HepG2 (cell line): ENCODE measurements around the gene RNF125. TPM values are rescaled to one million over a fixed set of nuclear protein-coding genes. Genes with fewer than 3 reads are reported as not detected.

Source experiments
- AGO2 ChIP-seq: fragments of 200-400 bp; formaldehyde crosslinking; optimal IDR thresholded peaks from 2 replicates; pipeline ENCODE3; 2017; ENCODE audit warnings: mild to moderate bottlenecking, low read depth, low read length, moderate library complexity
- JUND ChIP-seq: sonication (generic); formaldehyde crosslinking; IDR thresholded peaks from 2 replicates; pipeline ENCODE4 v1.8.0; 2022; ENCODE audit warnings: mild to moderate bottlenecking, missing genetic modification reagents
- KDM2A ChIP-seq: sonication (generic); formaldehyde crosslinking; IDR thresholded peaks from 2 replicates; pipeline ENCODE4 v1.4.0; 2020; ENCODE audit warnings: low read depth, missing genetic modification reagents, borderline replicate concordance
- MAZ ChIP-seq, 2 experiments: sonication (generic) in 1 of 2; formaldehyde crosslinking in 1 of 2; IDR thresholded peaks; 2 replicates each; pipeline versions ENCODE4 v1.5.0 to v1.6.1; 2012 to 2020; ENCODE audit warnings: low read depth in 2 of 2, mild to moderate bottlenecking in 2 of 2, borderline replicate concordance in 1 of 2, improper control_type of control experiment in 1 of 2, low read length in 1 of 2, missing genetic modification reagents in 1 of 2, moderate library complexity in 1 of 2
- NCOA1 ChIP-seq: sonication (generic); formaldehyde crosslinking; IDR thresholded peaks from 2 replicates; pipeline ENCODE4 v1.9.0; 2021; ENCODE audit warnings: missing genetic modification reagents
- POLR2AphosphoS2 ChIP-seq: IDR thresholded peaks from 2 replicates; pipeline ENCODE4 v1.6.1; 2011; ENCODE audit warnings: low read depth, low read length, improper control_type of control experiment
- RCOR2 ChIP-seq: IDR thresholded peaks from 2 replicates; pipeline ENCODE4 v1.6.1; 2016; ENCODE audit warnings: missing biosample characterization, missing genetic modification reagents
- ZBTB1 ChIP-seq: sonication (generic); formaldehyde crosslinking; IDR thresholded peaks from 2 replicates; pipeline ENCODE4 v1.4.0; 2020; ENCODE audit warnings: missing genetic modification reagents, borderline replicate concordance
- ZBTB38 ChIP-seq: sonication (generic); formaldehyde crosslinking; IDR thresholded peaks from 2 replicates; pipeline ENCODE4 v1.5.1; 2020; ENCODE audit warnings: mild to moderate bottlenecking, missing genetic modification reagents
- ZNF274 ChIP-seq: sonication (generic); formaldehyde crosslinking; IDR thresholded peaks from 2 replicates; pipeline ENCODE4 v1.5.1; 2020; ENCODE audit warnings: mild to moderate bottlenecking, missing genetic modification reagents
- ZNF44 ChIP-seq: sonication (generic); formaldehyde crosslinking; IDR thresholded peaks from 2 replicates; pipeline ENCODE4 v1.5.1; 2020; ENCODE audit warnings: mild to moderate bottlenecking, missing genetic modification reagents
- ZNF564 ChIP-seq: sonication (generic); formaldehyde crosslinking; IDR thresholded peaks from 2 replicates; pipeline ENCODE4 v1.8.1; 2023; ENCODE audit warnings: mild to moderate bottlenecking, missing genetic modification reagents
- ZNF747 ChIP-seq: sonication (generic); formaldehyde crosslinking; IDR thresholded peaks from 2 replicates; pipeline ENCODE4 v1.8.1; 2023; ENCODE audit warnings: missing genetic modification reagents, mild to moderate bottlenecking, borderline replicate concordance
- polyA plus RNA-seq, 8 experiments: library from polyadenylated mRNA; depleted of rRNA in 3 of 8; stranded (reverse) in 7 of 8; unstranded in 1 of 8; fragments of >200 nt; fragmentation: Illumina TruSeq in 4 of 8; extraction: Trizol in 4 of 8; gene quantifications; 2 replicates each; pipeline versions ENCODE4 v1.2.1 to v1.2.3, GENCODE V29; 2011 to 2016; ENCODE audit warnings: low read depth in 4 of 8, missing spikeins in 1 of 8, mixed read lengths in 1 of 8; ENCODE audit not compliant: insufficient read depth in 1 of 8
- total RNA-seq, 5 experiments: library from RNA; depleted of rRNA; stranded (reverse); fragments of >200 nt; fragmentation: Illumina TruSeq; extraction: Trizol; gene quantifications; 2 replicates each; pipeline ENCODE4 v1.2.3, GENCODE V29; 2016; ENCODE audit warnings: low read depth in 1 of 5
- TF ChIP-seq, protein P1 (sequence below): sonication (generic); formaldehyde crosslinking; IDR thresholded peaks from 2 replicates; pipeline ENCODE4 v1.4.0; 2020; ENCODE audit warnings: missing genetic modification reagents
- TF ChIP-seq, protein P2 (sequence below): sonication (generic); formaldehyde crosslinking; conservative IDR thresholded peaks from 2 replicates; pipeline ENCODE4 v1.4.0; 2020; ENCODE audit warnings: missing genetic modification reagents
- TF ChIP-seq, protein P3 (sequence below): sonication (generic); formaldehyde crosslinking; IDR thresholded peaks from 2 replicates; pipeline ENCODE4 v1.4.0; 2020; ENCODE audit warnings: mild to moderate bottlenecking, missing genetic modification reagents
- TF ChIP-seq, protein P4 (sequence below): IDR thresholded peaks from 2 replicates; pipeline ENCODE4 v1.6.1; 2012; ENCODE audit warnings: low read length, improper control_type of control experiment

Gene RNF125
- total and polyA plus RNA-seq, 2 of the 13 experiments (the other 11 are each of a cell fraction or from before 2014, with no cell fraction given), result 0.58 to 1.8 TPM

DNA sequence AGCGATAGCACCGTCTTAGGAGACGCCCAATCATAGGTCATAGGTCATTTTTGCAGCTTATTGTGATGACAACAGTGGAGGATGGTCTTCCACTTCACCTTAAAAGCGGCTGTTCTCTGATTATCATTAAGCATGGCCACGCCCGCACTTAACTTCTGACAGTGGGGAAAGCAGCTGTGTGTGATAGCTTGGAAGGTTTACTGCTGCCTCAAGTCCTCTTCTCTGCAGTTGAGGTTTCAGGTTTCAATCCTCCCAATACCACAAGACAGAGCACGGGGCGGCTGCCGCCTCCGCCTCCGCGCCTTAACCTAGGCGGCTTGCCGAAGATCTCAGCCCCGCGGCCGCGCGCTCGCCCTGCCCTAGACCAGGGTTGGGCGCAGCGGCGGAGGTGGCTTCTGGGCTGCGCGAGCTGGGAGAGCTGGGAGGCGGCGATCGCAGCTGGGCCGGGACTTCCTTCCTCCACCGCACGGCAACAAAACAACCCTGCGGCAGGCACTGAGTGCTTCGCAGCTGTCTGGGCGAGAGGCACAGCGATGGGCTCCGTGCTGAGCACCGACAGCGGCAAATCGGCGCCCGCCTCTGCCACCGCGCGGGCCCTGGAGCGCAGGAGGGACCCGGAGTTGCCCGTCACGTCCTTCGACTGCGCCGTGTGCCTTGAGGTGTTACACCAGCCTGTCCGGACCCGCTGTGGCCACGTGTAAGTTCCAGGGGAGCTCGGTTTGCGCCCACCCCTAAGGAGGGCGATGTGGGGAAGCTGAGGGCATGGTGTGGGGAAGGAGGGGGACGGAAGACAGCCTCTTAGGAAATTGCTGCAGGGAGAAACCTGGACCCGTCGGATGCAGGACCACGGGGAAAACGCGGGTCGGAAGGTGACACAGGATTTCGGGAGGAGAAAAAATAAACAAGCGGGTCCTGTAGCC, at the start of gene RNF125 (continued):
- TF ChIP-seq JUND (CRISPR knock-in tag) (0 out of 2 replicates have a peak, but pooled peaks have one; percentile 47), MAZ (IDR thresholded peaks at IDR 0.05; ENCODE audit: borderline replicate concordance, low read depth, low read length) (no peak), MAZ (CRISPR knock-in tag; IDR thresholded peaks at IDR 0.05; ENCODE audit: low read depth) (peak; percentile 72; the same call in 1 of the 2 replicates), ZNF564 (peak; percentile 79), ZNF44 (CRISPR knock-in tag) (0 out of 2 replicates have a peak, but pooled peaks have one; percentile 51), ZBTB1 (CRISPR knock-in tag) (no peak), POLR2AphosphoS2 (no peak), ZNF747 (peak; percentile 44), AGO2 (no peak), NCOA1 (CRISPR knock-in tag) (peak; percentile 12; the same call in 1 of the 2 replicates), KDM2A (CRISPR knock-in tag) (peak; percentile 67; the same call in 1 of the 2 replicates), RCOR2 (CRISPR knock-in tag) (no peak), ZNF274 (peak; percentile 53; the same call in 1 of the 2 replicates), ZBTB38 (CRISPR knock-in tag) (no peak)
- TF ChIP-seq, protein P1, sequence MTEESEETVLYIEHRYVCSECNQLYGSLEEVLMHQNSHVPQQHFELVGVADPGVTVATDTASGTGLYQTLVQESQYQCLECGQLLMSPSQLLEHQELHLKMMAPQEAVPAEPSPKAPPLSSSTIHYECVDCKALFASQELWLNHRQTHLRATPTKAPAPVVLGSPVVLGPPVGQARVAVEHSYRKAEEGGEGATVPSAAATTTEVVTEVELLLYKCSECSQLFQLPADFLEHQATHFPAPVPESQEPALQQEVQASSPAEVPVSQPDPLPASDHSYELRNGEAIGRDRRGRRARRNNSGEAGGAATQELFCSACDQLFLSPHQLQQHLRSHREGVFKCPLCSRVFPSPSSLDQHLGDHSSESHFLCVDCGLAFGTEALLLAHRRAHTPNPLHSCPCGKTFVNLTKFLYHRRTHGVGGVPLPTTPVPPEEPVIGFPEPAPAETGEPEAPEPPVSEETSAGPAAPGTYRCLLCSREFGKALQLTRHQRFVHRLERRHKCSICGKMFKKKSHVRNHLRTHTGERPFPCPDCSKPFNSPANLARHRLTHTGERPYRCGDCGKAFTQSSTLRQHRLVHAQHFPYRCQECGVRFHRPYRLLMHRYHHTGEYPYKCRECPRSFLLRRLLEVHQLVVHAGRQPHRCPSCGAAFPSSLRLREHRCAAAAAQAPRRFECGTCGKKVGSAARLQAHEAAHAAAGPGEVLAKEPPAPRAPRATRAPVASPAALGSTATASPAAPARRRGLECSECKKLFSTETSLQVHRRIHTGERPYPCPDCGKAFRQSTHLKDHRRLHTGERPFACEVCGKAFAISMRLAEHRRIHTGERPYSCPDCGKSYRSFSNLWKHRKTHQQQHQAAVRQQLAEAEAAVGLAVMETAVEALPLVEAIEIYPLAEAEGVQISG (CRISPR knock-in tag), result peak; percentile 45
- TF ChIP-seq, protein P2, sequence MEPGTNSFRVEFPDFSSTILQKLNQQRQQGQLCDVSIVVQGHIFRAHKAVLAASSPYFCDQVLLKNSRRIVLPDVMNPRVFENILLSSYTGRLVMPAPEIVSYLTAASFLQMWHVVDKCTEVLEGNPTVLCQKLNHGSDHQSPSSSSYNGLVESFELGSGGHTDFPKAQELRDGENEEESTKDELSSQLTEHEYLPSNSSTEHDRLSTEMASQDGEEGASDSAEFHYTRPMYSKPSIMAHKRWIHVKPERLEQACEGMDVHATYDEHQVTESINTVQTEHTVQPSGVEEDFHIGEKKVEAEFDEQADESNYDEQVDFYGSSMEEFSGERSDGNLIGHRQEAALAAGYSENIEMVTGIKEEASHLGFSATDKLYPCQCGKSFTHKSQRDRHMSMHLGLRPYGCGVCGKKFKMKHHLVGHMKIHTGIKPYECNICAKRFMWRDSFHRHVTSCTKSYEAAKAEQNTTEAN, result no peak
- TF ChIP-seq, protein P3, sequence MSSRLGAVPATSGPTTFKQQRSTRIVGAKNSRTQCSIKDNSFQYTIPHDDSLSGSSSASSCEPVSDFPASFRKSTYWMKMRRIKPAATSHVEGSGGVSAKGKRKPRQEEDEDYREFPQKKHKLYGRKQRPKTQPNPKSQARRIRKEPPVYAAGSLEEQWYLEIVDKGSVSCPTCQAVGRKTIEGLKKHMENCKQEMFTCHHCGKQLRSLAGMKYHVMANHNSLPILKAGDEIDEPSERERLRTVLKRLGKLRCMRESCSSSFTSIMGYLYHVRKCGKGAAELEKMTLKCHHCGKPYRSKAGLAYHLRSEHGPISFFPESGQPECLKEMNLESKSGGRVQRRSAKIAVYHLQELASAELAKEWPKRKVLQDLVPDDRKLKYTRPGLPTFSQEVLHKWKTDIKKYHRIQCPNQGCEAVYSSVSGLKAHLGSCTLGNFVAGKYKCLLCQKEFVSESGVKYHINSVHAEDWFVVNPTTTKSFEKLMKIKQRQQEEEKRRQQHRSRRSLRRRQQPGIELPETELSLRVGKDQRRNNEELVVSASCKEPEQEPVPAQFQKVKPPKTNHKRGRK (CRISPR knock-in tag), result no peak
- TF ChIP-seq, protein P4, sequence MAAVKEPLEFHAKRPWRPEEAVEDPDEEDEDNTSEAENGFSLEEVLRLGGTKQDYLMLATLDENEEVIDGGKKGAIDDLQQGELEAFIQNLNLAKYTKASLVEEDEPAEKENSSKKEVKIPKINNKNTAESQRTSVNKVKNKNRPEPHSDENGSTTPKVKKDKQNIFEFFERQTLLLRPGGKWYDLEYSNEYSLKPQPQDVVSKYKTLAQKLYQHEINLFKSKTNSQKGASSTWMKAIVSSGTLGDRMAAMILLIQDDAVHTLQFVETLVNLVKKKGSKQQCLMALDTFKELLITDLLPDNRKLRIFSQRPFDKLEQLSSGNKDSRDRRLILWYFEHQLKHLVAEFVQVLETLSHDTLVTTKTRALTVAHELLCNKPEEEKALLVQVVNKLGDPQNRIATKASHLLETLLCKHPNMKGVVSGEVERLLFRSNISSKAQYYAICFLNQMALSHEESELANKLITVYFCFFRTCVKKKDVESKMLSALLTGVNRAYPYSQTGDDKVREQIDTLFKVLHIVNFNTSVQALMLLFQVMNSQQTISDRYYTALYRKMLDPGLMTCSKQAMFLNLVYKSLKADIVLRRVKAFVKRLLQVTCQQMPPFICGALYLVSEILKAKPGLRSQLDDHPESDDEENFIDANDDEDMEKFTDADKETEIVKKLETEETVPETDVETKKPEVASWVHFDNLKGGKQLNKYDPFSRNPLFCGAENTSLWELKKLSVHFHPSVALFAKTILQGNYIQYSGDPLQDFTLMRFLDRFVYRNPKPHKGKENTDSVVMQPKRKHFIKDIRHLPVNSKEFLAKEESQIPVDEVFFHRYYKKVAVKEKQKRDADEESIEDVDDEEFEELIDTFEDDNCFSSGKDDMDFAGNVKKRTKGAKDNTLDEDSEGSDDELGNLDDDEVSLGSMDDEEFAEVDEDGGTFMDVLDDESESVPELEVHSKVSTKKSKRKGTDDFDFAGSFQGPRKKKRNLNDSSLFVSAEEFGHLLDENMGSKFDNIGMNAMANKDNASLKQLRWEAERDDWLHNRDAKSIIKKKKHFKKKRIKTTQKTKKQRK, result no peak
